Upper lobe of left lung (tissue), 6 donors: ENCODE results near the gene SMOC2. TPM values are rescaled to one million over a fixed set of nuclear protein-coding genes. Genes with fewer than 3 reads are reported as not detected.

Source experiments
- ATAC-seq, 2 donors: fragments of 200-7000 bp; cut with Tn5 transposase; one replicate each; pipeline ENCODE4 v1.9.1; 2022; ENCODE audit warnings: mild to moderate bottlenecking in 2 of 2, moderate library complexity in 2 of 2; ENCODE audit not compliant: low FRiP score in 2 of 2
- DNase-seq, 2 donors: peaks; one replicate each; pipeline ENCODE4 v3.0.0-alpha.2; 2019 to 2020
- H3K27ac ChIP-seq, 4 donors: fragments of 200-600 bp; sonication (generic); one replicate each; pipeline ENCODE4 v1.5.1; 2016 to 2019
- H3K27me3 ChIP-seq, 4 donors: fragments of 200-600 bp; sonication (generic); one replicate each; pipeline ENCODE4 v1.5.1; 2017 to 2019
- H3K36me3 ChIP-seq, 4 donors: fragments of 200-600 bp; sonication (generic); one replicate each; pipeline ENCODE4 v1.5.1; 2016 to 2019
- H3K4me1 ChIP-seq, 4 donors: fragments of 200-600 bp; sonication (generic); one replicate each; pipeline ENCODE4 v1.5.1; 2018 to 2019
- H3K4me3 ChIP-seq, 4 donors: fragments of 200-600 bp; sonication (generic); one replicate each; pipeline ENCODE4 v1.5.1; 2017 to 2019; ENCODE audit warnings: mild to moderate bottlenecking in 2 of 4, moderate library complexity in 1 of 4
- H3K9me3 ChIP-seq, 4 donors: fragments of 200-600 bp; sonication (generic); one replicate each; pipeline ENCODE4 v1.5.1; 2018 to 2019
- CTCF ChIP-seq, 6 experiments: fragments of 450-650 bp in 4 of 6; fragments of 200-600 bp in 2 of 6; sonication (generic) in 2 of 6; IDR thresholded peaks; one replicate each; pipeline ENCODE4 v1.5.1; 2016 to 2019; ENCODE audit warnings: antibody characterized with exemption in 6 of 6
- EP300 ChIP-seq, 4 donors: sonication (generic); formaldehyde crosslinking; IDR thresholded peaks; one replicate each; pipeline ENCODE4 v1.5.1; 2017; ENCODE audit warnings: antibody characterized with exemption in 4 of 4, control low read depth in 2 of 4
- POLR2A ChIP-seq, 4 donors: fragments of 450-650 bp; IDR thresholded peaks; one replicate each; pipeline ENCODE4 v1.5.1; 2016 to 2017; ENCODE audit warnings: antibody characterized with exemption in 4 of 4, mild to moderate bottlenecking in 2 of 4
- POLR2AphosphoS5 ChIP-seq, 2 donors: sonication (generic); formaldehyde crosslinking; IDR thresholded peaks; one replicate each; pipeline ENCODE4 v1.5.1; 2017; ENCODE audit warnings: antibody characterized with exemption in 2 of 2
- WGBS, 2 donors: methylation state at CpG; one replicate each; pipeline ENCODE4 v1.1.5; 2017 to 2018; 5-methylcytosine and 5-hydroxymethylcytosine counted together
- total RNA-seq, 6 donors: library from RNA; depleted of rRNA in 4 of 6; stranded (reverse); fragments of >200 nt in 4 of 6; gene quantifications; one replicate each; pipeline versions ENCODE4 v1.1.0 to v1.2.1, GENCODE V29; 2016 to 2021
- donor health status: DM: no; HTN: no; CAD: no; lungs with moderate emphysema.
- donor health status: DM: no; HTN: yes; CAD: no; lungs with severe emphysema.

SMOC2 gene
- total RNA-seq, 6 donors from 2014 or later: 1.0 to 18.9 (median 5.0) TPM

- DNase-seq: peak in 1 of 2 donors; percentile 56
- no peak overlapping the region for H3K27ac ChIP-seq
- 70 to 76% methylated on average over 14 of the region's 14 CpGs for WGBS, 2 donors
- no peaks in the 10 kb centered on the region for H3K9me3 ChIP-seq
- no peaks in the 10 kb centered on the region for H3K4me1 ChIP-seq
- no peak overlapping the region for H3K4me3 ChIP-seq
- TF ChIP-seq POLR2AphosphoS5 (IDR thresholded peaks at IDR 0.05) (no peak), CTCF (IDR thresholded peaks at IDR 0.05) (no peak), EP300 (IDR thresholded peaks at IDR 0.05) (no peak)
- ATAC-seq: no peak
- no peaks in the 10 kb centered on the region for H3K36me3 ChIP-seq
- H3K27me3 ChIP-seq: no peaks in the 10 kb centered on the region
Observed at GRCh38 chr6:168428052-168428826, 12.7 kb upstream of the SMOC2 start.

- H3K4me1 ChIP-seq: no peaks in the 10 kb centered on the region
- DNase-seq (no peak), ATAC-seq (no peak)
- H3K27ac ChIP-seq: no peak overlapping the region
- H3K36me3 ChIP-seq: no peaks in the 10 kb centered on the region
- H3K27me3 ChIP-seq: no peaks in the 10 kb centered on the region
- TF ChIP-seq POLR2AphosphoS5 (IDR thresholded peaks at IDR 0.05) (no peak), EP300 (IDR thresholded peaks at IDR 0.05) (no peak), POLR2A (IDR thresholded peaks at IDR 0.05) (no peak), CTCF (IDR thresholded peaks at IDR 0.05) (no peak)
- no peak overlapping the region for H3K4me3 ChIP-seq
- 88 to 91% methylated on average over 1 of the region's 1 CpG for WGBS, 2 donors
- no peaks in the 10 kb centered on the region for H3K9me3 ChIP-seq
Observed at GRCh38 chr6:168428863-168429262, 12.1 kb upstream of the SMOC2 start.

- 83 to 96% methylated on average over 8 to 9 of the region's 9 CpGs for WGBS, 2 donors
- ATAC-seq (no peak), DNase-seq (no peak)
- Histone ChIP-seq H3K4me1 (no peaks in the 10 kb centered on the region), H3K27ac (no peak overlapping the region), H3K27me3 (no peaks in the 10 kb centered on the region), H3K9me3 (no peaks in the 10 kb centered on the region), H3K4me3 (no peak overlapping the region), H3K36me3 (no peaks in the 10 kb centered on the region)
- TF ChIP-seq EP300 (IDR thresholded peaks at IDR 0.05): no peak
- TF ChIP-seq POLR2AphosphoS5 (IDR thresholded peaks at IDR 0.05): no peak
- no peak for TF ChIP-seq CTCF (IDR thresholded peaks at IDR 0.05)
- TF ChIP-seq POLR2A (IDR thresholded peaks at IDR 0.05): no peak
Observed at GRCh38 chr6:168432196-168432595, 8.8 kb upstream of the SMOC2 start.

- Histone ChIP-seq H3K36me3 (no peaks in the 10 kb centered on the region), H3K27me3 (no peaks in the 10 kb centered on the region), H3K4me3 (no peak overlapping the region), H3K27ac (no peak overlapping the region), H3K4me1 (no peaks in the 10 kb centered on the region), H3K9me3 (no peaks in the 10 kb centered on the region)
- TF ChIP-seq POLR2AphosphoS5 (IDR thresholded peaks at IDR 0.05): no peak
- TF ChIP-seq EP300 (IDR thresholded peaks at IDR 0.05): no peak
- no peak for TF ChIP-seq CTCF (IDR thresholded peaks at IDR 0.05)
- TF ChIP-seq POLR2A (IDR thresholded peaks at IDR 0.05): no peak
- 88 to 90% methylated on average over 8 of the region's 8 CpGs for WGBS, 2 donors
- DNase-seq (peak in 1 of 2 donors; percentile 37), ATAC-seq (no peak)
Observed at GRCh38 chr6:168433898-168434297, 7.1 kb upstream of the SMOC2 start.

- 59 to 69% methylated on average over 6 of the region's 6 CpGs for WGBS, 2 donors
- ATAC-seq: no peak
- no peak for DNase-seq
- no peak for TF ChIP-seq POLR2AphosphoS5 (IDR thresholded peaks at IDR 0.05)
- TF ChIP-seq CTCF (IDR thresholded peaks at IDR 0.05): no peak
- no peak for TF ChIP-seq EP300 (IDR thresholded peaks at IDR 0.05)
- TF ChIP-seq POLR2A (IDR thresholded peaks at IDR 0.05): no peak
- no peak overlapping the region for H3K4me3 ChIP-seq
- no peaks in the 10 kb centered on the region for H3K27me3 ChIP-seq
- H3K36me3 ChIP-seq: no peaks in the 10 kb centered on the region
- H3K27ac ChIP-seq: no peak overlapping the region
- H3K9me3 ChIP-seq: no peaks in the 10 kb centered on the region
- H3K4me1 ChIP-seq: no peaks in the 10 kb centered on the region
Observed at GRCh38 chr6:168434505-168434904, 6.5 kb upstream of the SMOC2 start.
